CD14-positive monocyte (primary cell): ENCODE results near the gene VPS18. TPM values are rescaled to one million over a fixed set of nuclear protein-coding genes. Genes with fewer than 3 reads are reported as not detected.
A peak's percentile ranks its signal among the peaks of the same experiment; 100 is the strongest.

Source experiments
- DNase-seq, 3 donors: peaks; one replicate each; pipeline ENCODE4 v3.0.0-alpha.2; 2011 to 2022
- H2AFZ ChIP-seq: 2 replicates; pipeline ENCODE4 v1.6.0; 2012; ENCODE audit warnings: mild to moderate bottlenecking, low read depth, low read length, inconsistent platforms; ENCODE audit not compliant: insufficient read depth, poor library complexity, severe bottlenecking
- H3K27ac ChIP-seq, 2 donors: 1 replicate in 1 of 2; 2 replicates in 1 of 2; pipeline ENCODE4 v1.5.1; 2012 to 2013; ENCODE audit warnings: low read length in 2 of 2, control low read depth in 1 of 2, inconsistent platforms in 1 of 2, low read depth in 1 of 2, mild to moderate bottlenecking in 1 of 2
- H3K27me3 ChIP-seq, 2 donors: one replicate each; pipeline versions ENCODE4 v1.6.0 to v1.6.1; 2011 to 2013; ENCODE audit warnings: low read length in 2 of 2; ENCODE audit not compliant: control insufficient read depth in 2 of 2, insufficient read depth in 2 of 2
- H3K36me3 ChIP-seq, 2 donors: replicated peaks in 1 of 2; 1 replicate in 1 of 2; 2 replicates in 1 of 2; pipeline versions ENCODE4 v1.5.1 to v1.6.1; 2012 to 2013; ENCODE audit warnings: low read length in 2 of 2, control low read depth in 1 of 2, inconsistent platforms in 1 of 2, mild to moderate bottlenecking in 1 of 2; ENCODE audit not compliant: insufficient read depth in 2 of 2, control insufficient read depth in 1 of 2
- H3K4me1 ChIP-seq, 2 donors: 1 replicate in 1 of 2; 2 replicates in 1 of 2; pipeline versions ENCODE4 v1.5.1 to v1.6.1; 2012 to 2013; ENCODE audit warnings: low read length in 2 of 2, control low read depth in 1 of 2, inconsistent platforms in 1 of 2, mild to moderate bottlenecking in 1 of 2, moderate library complexity in 1 of 2; ENCODE audit not compliant: insufficient read depth in 2 of 2, control insufficient read depth in 1 of 2
- H3K4me2 ChIP-seq: replicated peaks from 2 replicates; pipeline ENCODE3; 2012; ENCODE audit warnings: low read length, moderate library complexity, mild to moderate bottlenecking; ENCODE audit not compliant: poor library complexity, severe bottlenecking; ENCODE audit errors: extremely low read depth
- H3K4me3 ChIP-seq, 3 experiments: fragments of 200-600 bp in 1 of 3; sonication (generic) in 1 of 3; replicated peaks in 1 of 3; 1 replicate in 2 of 3; 2 replicates in 1 of 3; pipeline ENCODE4 v1.5.1; 2011 to 2013; ENCODE audit warnings: low read length in 3 of 3, mild to moderate bottlenecking in 3 of 3, control low read depth in 2 of 3, low read depth in 2 of 3, inconsistent platforms in 1 of 3, moderate library complexity in 1 of 3
- H3K79me2 ChIP-seq: 2 replicates; pipeline ENCODE4 v1.6.0; 2012; ENCODE audit warnings: mild to moderate bottlenecking, control low read depth, inconsistent platforms, low read length, moderate library complexity; ENCODE audit not compliant: insufficient read depth
- H3K9ac ChIP-seq: 2 replicates; pipeline ENCODE4 v1.6.0; 2017; ENCODE audit warnings: low read length, mild to moderate bottlenecking; ENCODE audit not compliant: insufficient read depth, poor library complexity, severe bottlenecking
- H3K9me3 ChIP-seq, 2 donors: replicated peaks in 1 of 2; 1 replicate in 1 of 2; 2 replicates in 1 of 2; pipeline versions ENCODE4 v1.5.1 to v1.6.1; 2012 to 2013; ENCODE audit warnings: low read length in 2 of 2, control low read depth in 1 of 2; ENCODE audit not compliant: control insufficient read depth in 1 of 2, insufficient read depth in 1 of 2
- H4K20me1 ChIP-seq: 2 replicates; pipeline ENCODE4 v1.6.0; 2012; ENCODE audit warnings: mild to moderate bottlenecking, low read length, control low read depth, moderate library complexity; ENCODE audit not compliant: insufficient read depth
- H3K27ac Mint-ChIP-seq, 7 donors: one replicate each; pipeline ENCODE4 v1.8.0; 2020; ENCODE audit warnings: mild to moderate bottlenecking in 7 of 7, mixed read lengths in 7 of 7, moderate library complexity in 6 of 7, inconsistent platforms in 2 of 7
- H3K27me3 Mint-ChIP-seq, 3 donors: one replicate each; pipeline ENCODE4 v1.8.0; 2021 to 2022; ENCODE audit warnings: low read depth in 3 of 3, mild to moderate bottlenecking in 3 of 3, mixed read lengths in 3 of 3, moderate library complexity in 3 of 3, inconsistent platforms in 1 of 3
- H3K36me3 Mint-ChIP-seq, 2 donors: one replicate each; pipeline ENCODE4 v1.8.0; 2020; ENCODE audit warnings: mixed read lengths in 2 of 2, inconsistent platforms in 1 of 2, mild to moderate bottlenecking in 1 of 2
- H3K4me1 Mint-ChIP-seq: one replicate; pipeline ENCODE4 v1.8.0; 2020; ENCODE audit warnings: mild to moderate bottlenecking, mixed read lengths
- H3K4me3 Mint-ChIP-seq, 2 donors: one replicate each; pipeline ENCODE4 v1.8.0; 2020; ENCODE audit warnings: mild to moderate bottlenecking in 2 of 2, mixed read lengths in 2 of 2, moderate library complexity in 1 of 2
- H3K9me3 Mint-ChIP-seq, 7 donors: one replicate each; pipeline ENCODE4 v1.8.0; 2020 to 2022; ENCODE audit warnings: mixed read lengths in 7 of 7, mild to moderate bottlenecking in 6 of 7, moderate library complexity in 6 of 7, inconsistent platforms in 2 of 7
- CTCF ChIP-seq: fragments of 200-600 bp; IDR thresholded peaks from one replicate; pipeline ENCODE4 v1.8.0; 2022; ENCODE audit warnings: antibody characterized with exemption, mild to moderate bottlenecking
- WGBS: methylation state at CpG from one replicate; pipeline ENCODE4 v1.1.5; 2013; ENCODE audit warnings: missing lambda C conversion rate; ENCODE audit not compliant: insufficient coverage; 5-methylcytosine and 5-hydroxymethylcytosine counted together
- intact Hi-C, 2 donors: fragments of 100-400 bp; cut with micrococcal nuclease; formaldehyde crosslinking; loops; one replicate each; pipeline versions ENCODE4 v1.15.0 to v1.15.1; 2023
- polyA plus RNA-seq, 3 donors: library from polyadenylated mRNA; depleted of rRNA in 1 of 3; unstranded in 2 of 3; stranded (reverse) in 1 of 3; fragments of 300-500 nt in 2 of 3; fragments of >200 nt in 1 of 3; fragmentation: Illumina TruSeq in 2 of 3; gene quantifications; 1 replicate in 2 of 3; 2 replicates in 1 of 3; pipeline ENCODE4 v1.2.3, GENCODE V29; 2012 to 2021
- small RNA-seq: library from RNA; depleted of rRNA; stranded (forward); fragments of <200 nt; gene quantifications from one replicate; pipeline ENCODE3, GENCODE V24; 2012; ENCODE audit warnings: low read depth; ENCODE audit not compliant: insufficient read length

Gene VPS18
- polyA plus RNA-seq, 3 donors, result 12.1 to 22.8 (median 21.8) TPM

DNA sequence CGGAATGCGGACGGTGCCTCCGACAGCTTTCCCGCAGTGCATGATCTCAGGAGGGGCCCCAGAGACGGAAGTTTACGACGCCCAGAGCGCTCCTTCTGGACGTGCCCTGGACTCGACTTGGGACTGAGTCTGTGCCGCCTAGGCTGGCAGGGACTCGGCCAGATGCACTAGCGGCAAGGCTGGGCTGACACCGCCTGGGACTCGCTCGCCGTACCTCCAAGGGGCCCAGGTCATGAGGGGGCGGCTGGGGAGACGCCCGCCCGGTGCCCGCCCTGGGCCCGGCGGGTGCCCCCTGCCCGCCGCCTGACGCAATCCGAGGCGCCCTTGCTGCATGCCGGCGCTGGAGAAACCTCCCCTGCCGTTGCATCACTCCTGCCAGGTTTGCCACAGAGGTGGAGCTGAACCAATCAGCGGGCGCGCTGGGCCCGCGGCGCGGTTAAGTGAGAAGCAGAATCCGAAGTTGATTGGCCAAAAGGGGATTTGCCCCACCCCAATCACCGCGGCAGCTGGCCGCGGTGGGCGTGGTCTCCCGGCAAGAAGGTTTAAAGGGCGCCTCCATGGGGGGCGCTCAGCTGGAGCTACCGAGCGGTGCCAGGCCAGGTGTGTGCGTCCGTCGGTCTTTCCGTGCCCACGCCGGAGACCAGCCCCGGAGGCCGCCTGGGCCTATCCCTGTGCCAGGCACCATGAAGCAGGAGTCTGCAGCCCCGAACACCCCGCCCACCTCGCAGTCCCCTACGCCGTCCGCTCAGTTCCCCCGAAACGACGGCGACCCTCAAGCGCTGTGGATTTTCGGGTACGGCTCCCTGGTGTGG lies 58.9 kb downstream of the VPS18 start, which contains the start of gene CHAC1:
Gene CHAC1, plus strand, starts transcription at position 571 of the 812 bp plus-strand sequence. Its CDS starts 113 bp downstream, at position 684.
- Histone ChIP-seq H4K20me1 (no peaks in the 10 kb centered on the region), H2AFZ (peak within 1 kb of the TSS; percentile 93), H3K9ac (peak within 1 kb of the TSS; percentile 60), H3K27me3 (peaks cover 0 to 9% of the 10 kb centered on the region in 2 donors), H3K4me2 (peak within 1 kb of the TSS; percentile 97), H3K79me2 (no peaks in the 10 kb centered on the region), H3K27ac (peak within 1 kb of the TSS; percentile 19 to 58), H3K4me3 (peak within 1 kb of the TSS; percentile 31 to 81 (median 79)), H3K4me1 (peaks cover 16 to 19% of the 10 kb centered on the region in 2 donors), H3K9me3 (no peaks in the 10 kb centered on the region), H3K36me3 (no peaks in the 10 kb centered on the region)
- Mint-ChIP-seq H3K27ac (peak within 1 kb of the TSS in 4 of 7 donors; percentile 26 to 76 (median 74)), H3K4me1 (peaks cover 22% of the 10 kb centered on the region), H3K4me3 (peak within 1 kb of the TSS; percentile 86 to 93), H3K9me3 (peaks cover 0 to 3% (median 0%) of the 10 kb centered on the region in 7 donors), H3K36me3 (no peaks in the 10 kb centered on the region), H3K27me3 (peaks cover 15 to 22% (median 19%) of the 10 kb centered on the region in 3 donors)
- TF ChIP-seq CTCF, result no peak
- intact Hi-C loops, result no loop called here
- under 1% methylated on average over 72 of the region's 72 CpGs for WGBS
- DNase-seq, result peak; percentile 88 to 89 (median 89)

Small RNA genes within 50 kb of the gene (small RNA-seq; reads per million reads assigned to genes)
- gene AC025166.1 (not detected), gene ISCA1P4 (not detected)

Other genes starting within 250 kb of the VPS18 start
- gene RAD51, start 199.3 kb upstream of the VPS18 start, polyA plus RNA-seq, result under 1 TPM in 2 of 3 donors, not detected in 1; 0.28 to 0.61 TPM
- 10 to 100 TPM in 2 of 3 donors, 1 to 10 TPM in 1; 9.8 to 13.5 (median 13.2) TPM for gene RMDN3, start 139.2 kb upstream of the VPS18 start, polyA plus RNA-seq
- 10 to 100 TPM; 19.1 to 46.7 (median 45.9) TPM for gene GCHFR, start 130.4 kb upstream of the VPS18 start, polyA plus RNA-seq
- under 1 TPM in 2 of 3 donors, not detected in 1; 0.23 to 0.25 TPM for gene C15orf62, start 124.5 kb upstream of the VPS18 start, polyA plus RNA-seq
- 10 to 100 TPM in 2 of 3 donors, 1 to 10 TPM in 1; 8.2 to 62.9 (median 10.3) TPM for gene ZFYVE19, start 87.4 kb upstream of the VPS18 start, polyA plus RNA-seq
- 10 to 100 TPM; 15.7 to 31.6 (median 21.5) TPM for gene DNAJC17, start 87.0 kb upstream of the VPS18 start, polyA plus RNA-seq
- gene PPP1R14D, start 65.7 kb upstream of the VPS18 start, polyA plus RNA-seq, result not detected
- 10 to 100 TPM; 17.1 to 46.5 (median 21.5) TPM for gene SPINT1, start 50.4 kb upstream of the VPS18 start, polyA plus RNA-seq
- under 1 TPM in 1 of 3 donors, not detected in 2; 0.08 TPM for gene RHOV, start 20.2 kb upstream of the VPS18 start, polyA plus RNA-seq
- under 1 TPM in 1 of 3 donors, not detected in 2; 0.07 TPM for gene DLL4, start 34.9 kb downstream of the VPS18 start, polyA plus RNA-seq
- under 1 TPM in 1 of 3 donors, not detected in 2; 0.15 TPM for gene CHAC1, start 59.0 kb downstream of the VPS18 start, polyA plus RNA-seq
- gene INO80, start 221.8 kb downstream of the VPS18 start, polyA plus RNA-seq, result 10 to 100 TPM in 1 of 3 donors, 1 to 10 TPM in 2; 2.3 to 13.1 (median 2.4) TPM